OCI-LY3 (cell line): ENCODE data around the gene PRSS8.

Experiments used
- H2AFZ ChIP-seq: fragments of 200-600, 300-600 bp; shearing (Covaris generic); 2 replicates; pipeline ENCODE4 v1.6.0; 2014; ENCODE audit warnings: antibody characterized with exemption, low read depth, low read length
- H3K27ac ChIP-seq: fragments of 200-600, 300-600 bp; sonication (generic); 2 replicates; pipeline ENCODE4 v1.5.1; 2014; ENCODE audit warnings: mild to moderate bottlenecking, low read length, moderate library complexity, mixed read lengths
- H3K27me3 ChIP-seq: fragments of 200-600, 300-600 bp; sonication (generic); 2 replicates; pipeline ENCODE4 v1.6.1; 2014; ENCODE audit warnings: low read depth, low read length, mixed read lengths
- H3K36me3 ChIP-seq: fragments of 200-600, 300-600 bp; sonication (generic); replicated peaks from 2 replicates; pipeline ENCODE3; 2014; ENCODE audit warnings: low read depth, low read length, mixed read lengths
- H3K4me1 ChIP-seq: fragments of 300-600, 200-600 bp; sonication (generic); 2 replicates; pipeline ENCODE4 v1.6.1; 2014; ENCODE audit warnings: low read length, mixed read lengths
- H3K4me2 ChIP-seq: fragments of 200-600, 300-600 bp; sonication (generic); 2 replicates; pipeline ENCODE4 v1.6.1; 2014; ENCODE audit warnings: low read length, mixed read lengths
- H3K4me3 ChIP-seq: fragments of 300-600, 200-600 bp; sonication (generic); 2 replicates; pipeline ENCODE4 v1.5.1; 2014; ENCODE audit warnings: antibody characterized with exemption, mild to moderate bottlenecking, low read length, moderate library complexity
- H3K79me2 ChIP-seq: fragments of 300-600, 200-600 bp; shearing (Covaris generic); 2 replicates; pipeline ENCODE4 v1.6.1; 2014; ENCODE audit warnings: mild to moderate bottlenecking, low read length, mixed read lengths
- H3K9ac ChIP-seq: fragments of 300-600, 200-600 bp; shearing (Covaris generic); 2 replicates; pipeline ENCODE4 v1.6.0; 2014; ENCODE audit warnings: mild to moderate bottlenecking, low read length, moderate library complexity
- H3K9me3 ChIP-seq: fragments of 200-600, 300-600 bp; shearing (Covaris generic); 2 replicates; pipeline ENCODE4 v1.6.1; 2014; ENCODE audit warnings: low read length, mixed read lengths; ENCODE audit not compliant: insufficient read depth
- H4K20me1 ChIP-seq: fragments of 200-600, 300-600 bp; sonication (generic); 2 replicates; pipeline ENCODE4 v1.6.1; 2016; ENCODE audit warnings: low read length, mixed read lengths; ENCODE audit not compliant: insufficient read depth
- CTCF ChIP-seq: fragments of 200-600, 300-600 bp; sonication (generic); IDR thresholded peaks from 2 replicates; pipeline ENCODE4 v1.5.1; 2014; ENCODE audit warnings: antibody characterized with exemption, low read length, low read depth
- EZH2phosphoT487 ChIP-seq: fragments of 200-600 bp; shearing (Covaris generic); IDR thresholded peaks from 2 replicates; pipeline ENCODE4 v1.6.1; 2018; ENCODE audit warnings: antibody characterized with exemption, mixed run types, low read depth

PRSS8 gene

GRCh38 chr16:31108035-31108793 lies 27.3 kb downstream of the PRSS8 start, which contains the start of gene BCKDK:
TSS of gene BCKDK (plus strand) at chr16:31108386. CDS start at chr16:31109224, 838 bp downstream.
- no peaks in the 10 kb centered on the region for H4K20me1 ChIP-seq
- H3K9ac ChIP-seq: peak within 1 kb of the TSS; percentile 79
- H3K4me1 ChIP-seq: peaks cover 13% of the 10 kb centered on the region
- H3K27me3 ChIP-seq: no peaks in the 10 kb centered on the region
- H2AFZ ChIP-seq: peak within 1 kb of the TSS; percentile 99
- H3K9me3 ChIP-seq: no peaks in the 10 kb centered on the region
- H3K36me3 ChIP-seq: peaks cover 32% of the 10 kb centered on the region
- H3K4me3 ChIP-seq: peak within 1 kb of the TSS; percentile 79
- H3K27ac ChIP-seq: peak within 1 kb of the TSS; percentile 39; the same call in 1 of the 2 replicates
- TF ChIP-seq EZH2phosphoT487: no peak
- no peak for TF ChIP-seq CTCF
- peaks cover 10% of the 10 kb centered on the region; the same call in 1 of the 2 replicates for H3K79me2 ChIP-seq
- H3K4me2 ChIP-seq: peak within 1 kb of the TSS; percentile 99

DNA sequence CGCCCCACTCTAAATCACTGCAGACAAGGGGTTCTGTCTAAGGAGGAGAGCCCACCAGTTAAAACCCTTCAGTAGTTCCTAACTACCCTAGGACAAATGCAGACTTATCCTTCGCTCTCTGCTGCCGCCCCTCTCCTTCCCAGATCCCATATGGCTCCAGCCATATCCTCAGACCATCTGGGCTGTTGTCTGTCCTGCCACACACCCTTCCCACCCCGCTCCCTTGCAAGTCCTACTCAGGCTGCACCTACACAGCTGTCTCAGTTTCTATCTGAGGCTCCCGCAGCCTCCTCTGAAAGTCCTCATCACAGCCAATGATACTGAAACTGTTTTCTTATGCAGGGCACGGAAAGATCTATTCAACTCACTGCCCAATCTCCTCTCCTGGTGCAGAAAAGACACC lies 28.1 kb downstream of the PRSS8 start:
- Histone ChIP-seq H3K9ac (peak overlapping the region; percentile 79), H3K4me3 (peak overlapping the region; percentile 79), H3K27ac (peak overlapping the region; percentile 39; the same call in 1 of the 2 replicates)

DNA sequence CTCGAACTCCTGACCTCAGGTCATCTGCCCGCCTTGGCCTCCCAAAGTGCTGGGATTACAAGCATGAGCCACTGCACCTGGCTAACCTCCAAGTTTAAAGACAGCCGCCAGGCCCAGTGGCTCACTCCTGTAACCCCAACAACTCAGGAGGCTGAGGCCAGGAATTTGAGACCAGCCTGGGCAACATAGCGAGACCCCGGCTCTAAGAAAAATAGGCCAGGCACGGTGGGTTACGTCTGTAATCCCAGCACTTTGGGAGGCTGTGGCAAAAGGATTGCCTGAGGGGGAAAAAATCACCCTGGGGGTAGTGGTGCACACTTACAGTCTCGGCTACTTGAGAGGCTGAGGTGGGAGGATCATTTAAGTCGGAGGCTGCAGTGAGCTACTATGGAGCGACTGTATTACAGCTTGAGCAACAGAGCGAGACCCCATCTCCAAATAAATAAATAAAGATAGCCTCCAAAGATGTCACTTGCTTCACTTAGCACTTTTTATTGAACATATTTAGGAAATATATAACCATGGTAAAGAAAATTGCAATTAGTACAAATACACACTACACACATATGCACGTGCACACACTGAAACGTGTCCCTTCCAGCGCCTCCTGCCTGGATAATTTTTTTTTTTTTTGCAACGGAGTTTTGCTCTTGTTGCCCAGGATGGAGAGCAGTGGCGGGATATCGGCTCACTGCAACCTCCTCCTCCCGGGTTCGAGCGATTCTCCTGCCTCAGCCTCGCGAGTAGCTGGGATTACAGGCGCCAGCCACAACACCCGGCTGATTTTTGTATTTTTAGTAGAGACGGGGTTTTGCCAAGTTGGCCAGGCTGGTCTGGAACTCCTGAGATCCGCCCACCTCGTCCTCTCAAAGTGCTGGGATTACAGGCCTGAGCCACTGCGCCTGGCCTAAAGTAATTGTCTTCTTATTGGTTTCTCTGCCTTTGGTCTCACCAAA lies 28.7 kb downstream of the PRSS8 start:
- no peaks in the 10 kb centered on the region for H3K27me3 ChIP-seq
- peaks cover 10% of the 10 kb centered on the region; the same call in 1 of the 2 replicates for H3K79me2 ChIP-seq
- H3K27ac ChIP-seq: no peak overlapping the region
- H3K9ac ChIP-seq: peak overlapping the region; percentile 79; the same call in 1 of the 2 replicates
- no peak for TF ChIP-seq CTCF
- TF ChIP-seq EZH2phosphoT487: no peak
- no peaks in the 10 kb centered on the region for H3K9me3 ChIP-seq
- H3K4me1 ChIP-seq: peaks cover 13% of the 10 kb centered on the region
- H2AFZ ChIP-seq: no peak overlapping the region
- H3K4me3 ChIP-seq: peak overlapping the region; percentile 79
- no peaks in the 10 kb centered on the region for H4K20me1 ChIP-seq
- peaks cover 20% of the 10 kb centered on the region for H3K36me3 ChIP-seq
- H3K4me2 ChIP-seq: peak overlapping the region; percentile 99

More for the DNA sequence above, 28.1 kb downstream of the PRSS8 start:
- H4K20me1 ChIP-seq: no peaks in the 10 kb centered on the region
- TF ChIP-seq CTCF (no peak), EZH2phosphoT487 (no peak)
- no peaks in the 10 kb centered on the region for H3K9me3 ChIP-seq
- H3K36me3 ChIP-seq: peaks cover 26% of the 10 kb centered on the region
- H3K79me2 ChIP-seq: peaks cover 10% of the 10 kb centered on the region; the same call in 1 of the 2 replicates
- H3K4me2 ChIP-seq: peak overlapping the region; percentile 99
- H3K27me3 ChIP-seq: no peaks in the 10 kb centered on the region
- H2AFZ ChIP-seq: peak overlapping the region; percentile 99
- peaks cover 13% of the 10 kb centered on the region for H3K4me1 ChIP-seq
